ENCODE results near the gene SBDS. TPM values are rescaled to one million over a fixed set of nuclear protein-coding genes. Genes with fewer than 3 reads are reported as not detected.

The SBDS gene
- polyA plus RNA-seq, 2 of the 4 experiments (the other 2 are of a cell fraction): 82.7 to 101 TPM

DNA sequence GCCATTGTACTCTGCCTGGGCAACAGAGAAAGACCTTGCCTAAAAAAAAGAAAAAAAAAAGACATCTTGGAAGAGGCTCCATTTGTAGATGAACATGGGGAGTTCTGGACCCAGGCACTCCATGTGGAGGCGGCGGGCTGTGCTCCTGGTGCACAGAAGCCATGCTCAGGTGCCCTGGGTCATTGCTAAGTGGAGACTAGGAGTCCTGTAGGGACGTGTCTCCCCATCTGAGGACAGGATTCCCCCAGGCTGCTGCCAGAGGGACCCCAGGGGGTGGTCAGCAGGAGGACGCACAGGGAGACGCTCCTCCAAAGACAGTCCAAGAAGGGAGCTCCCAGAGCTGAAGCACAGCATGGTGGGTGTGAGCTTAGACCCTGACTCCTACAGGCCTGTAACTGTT, 34.3 kb downstream of the SBDS start:
- Histone ChIP-seq H3K9me3 (no peaks in the 10 kb centered on the region), H3K4me3 (no peak overlapping the region), H3K27ac (no peak overlapping the region), H3K4me2 (no peak overlapping the region), H3K4me1 (no peaks in the 10 kb centered on the region)
- ChIA-PET CTCF (no interaction called here), POLR2A (no interaction called here)
- TF ChIP-seq HOXB5 (CRISPR knock-in tag; IDR thresholded peaks at IDR 0.05): no peak
- no peak for TF ChIP-seq CHD2 (IDR thresholded peaks at IDR 0.05; ENCODE audit: low read length, partially characterized antibody)
- no peak for TF ChIP-seq NFE2L2 (conservative IDR thresholded peaks at IDR 0.05; ENCODE audit: low read length)
- TF ChIP-seq MYC (IDR thresholded peaks at IDR 0.05; ENCODE audit: borderline replicate concordance, low read length): no peak
- no peak for TF ChIP-seq KDM5A (IDR thresholded peaks at IDR 0.05)
- no peak for TF ChIP-seq HEYL (CRISPR knock-in tag; IDR thresholded peaks at IDR 0.05)
- no peak for TF ChIP-seq ZNF302 (CRISPR knock-in tag; IDR thresholded peaks at IDR 0.05)
- TF ChIP-seq, protein P1, sequence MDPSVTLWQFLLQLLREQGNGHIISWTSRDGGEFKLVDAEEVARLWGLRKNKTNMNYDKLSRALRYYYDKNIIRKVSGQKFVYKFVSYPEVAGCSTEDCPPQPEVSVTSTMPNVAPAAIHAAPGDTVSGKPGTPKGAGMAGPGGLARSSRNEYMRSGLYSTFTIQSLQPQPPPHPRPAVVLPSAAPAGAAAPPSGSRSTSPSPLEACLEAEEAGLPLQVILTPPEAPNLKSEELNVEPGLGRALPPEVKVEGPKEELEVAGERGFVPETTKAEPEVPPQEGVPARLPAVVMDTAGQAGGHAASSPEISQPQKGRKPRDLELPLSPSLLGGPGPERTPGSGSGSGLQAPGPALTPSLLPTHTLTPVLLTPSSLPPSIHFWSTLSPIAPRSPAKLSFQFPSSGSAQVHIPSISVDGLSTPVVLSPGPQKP (IDR thresholded peaks at IDR 0.05; ENCODE audit: low read depth, low read length): no peak
- TF ChIP-seq, protein P2, sequence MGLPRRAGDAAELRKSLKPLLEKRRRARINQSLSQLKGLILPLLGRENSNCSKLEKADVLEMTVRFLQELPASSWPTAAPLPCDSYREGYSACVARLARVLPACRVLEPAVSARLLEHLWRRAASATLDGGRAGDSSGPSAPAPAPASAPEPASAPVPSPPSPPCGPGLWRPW (IDR thresholded peaks at IDR 0.05): no peak
- TF ChIP-seq CHD4 (IDR thresholded peaks at IDR 0.05; ENCODE audit: borderline replicate concordance): no peak
- TF ChIP-seq TP53 (CRISPR knock-in tag; IDR thresholded peaks at IDR 0.05): no peak
- TF ChIP-seq RCOR1 (IDR thresholded peaks at IDR 0.05; ENCODE audit: low read depth, low read length): no peak
- TF ChIP-seq, protein P3, sequence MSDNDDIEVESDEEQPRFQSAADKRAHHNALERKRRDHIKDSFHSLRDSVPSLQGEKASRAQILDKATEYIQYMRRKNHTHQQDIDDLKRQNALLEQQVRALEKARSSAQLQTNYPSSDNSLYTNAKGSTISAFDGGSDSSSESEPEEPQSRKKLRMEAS (IDR thresholded peaks at IDR 0.05): no peak
- TF ChIP-seq POLR2AphosphoS2 (conservative IDR thresholded peaks at IDR 0.05; ENCODE audit: low read length): no peak
- TF ChIP-seq RNF2 (IDR thresholded peaks at IDR 0.05; ENCODE audit: borderline replicate concordance, low read depth): no peak
- TF ChIP-seq ZFP36 (IDR thresholded peaks at IDR 0.05; ENCODE audit: borderline replicate concordance, partially characterized antibody): no peak
- no peak for TF ChIP-seq SREBF2 (IDR thresholded peaks at IDR 0.05)
- no peak for TF ChIP-seq MAZ (IDR thresholded peaks at IDR 0.05; ENCODE audit: borderline replicate concordance, low read depth, low read length)
- TF ChIP-seq FOXS1 (CRISPR knock-in tag; IDR thresholded peaks at IDR 0.05): no peak
- FAIRE-seq: no peak
- WGBS (ENCODE audit: missing lambda C conversion rate): 86% methylated on average over 5 of the region's 5 CpGs
- peak in 1 of 2 experiments; percentile 22; a peak in 3 of 6 replicates for ATAC-seq
- no peak for DNase-seq (ENCODE audit: low read depth in 1 of 2, low spot score in 1 of 2)

DNA sequence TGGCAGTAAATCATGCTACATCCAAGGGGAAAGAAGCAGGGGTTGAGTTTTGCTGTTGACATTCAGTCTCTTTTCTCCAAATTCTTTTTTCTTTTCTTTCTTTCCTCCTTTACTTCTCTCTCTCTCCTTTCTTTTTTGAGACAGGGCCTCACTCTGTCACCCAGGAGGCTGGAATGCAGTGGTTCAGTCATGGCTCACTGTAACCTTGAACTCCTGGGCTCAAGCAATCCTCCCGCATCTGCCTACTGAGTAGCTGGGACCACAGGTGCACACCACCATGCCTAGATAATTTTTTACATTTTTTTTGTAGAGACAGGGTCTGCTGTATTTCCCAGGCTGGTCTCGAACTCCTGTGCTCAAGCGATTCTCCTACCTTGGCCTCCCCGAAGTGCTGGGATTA, 35.2 kb downstream of the SBDS start:
- CTCF ChIA-PET: no interaction called here
- Histone ChIP-seq H3K4me3 (no peak overlapping the region), H3K4me1 (no peaks in the 10 kb centered on the region), H3K4me2 (no peak overlapping the region), H3K27ac (no peak overlapping the region), H3K9me3 (no peaks in the 10 kb centered on the region)
- DNase-seq (ENCODE audit: low read depth in 1 of 2, low spot score in 1 of 2): no peak
- FAIRE-seq: no peak
- TF ChIP-seq NFE2L2 (conservative IDR thresholded peaks at IDR 0.05; ENCODE audit: low read length): no peak
- TF ChIP-seq RARB (CRISPR knock-in tag; IDR thresholded peaks at IDR 0.05): no peak
- 95% methylated on average over 4 of the region's 4 CpGs for WGBS (ENCODE audit: missing lambda C conversion rate)
- POLR2A ChIA-PET: no interaction called here
- no peak for ATAC-seq

DNA sequence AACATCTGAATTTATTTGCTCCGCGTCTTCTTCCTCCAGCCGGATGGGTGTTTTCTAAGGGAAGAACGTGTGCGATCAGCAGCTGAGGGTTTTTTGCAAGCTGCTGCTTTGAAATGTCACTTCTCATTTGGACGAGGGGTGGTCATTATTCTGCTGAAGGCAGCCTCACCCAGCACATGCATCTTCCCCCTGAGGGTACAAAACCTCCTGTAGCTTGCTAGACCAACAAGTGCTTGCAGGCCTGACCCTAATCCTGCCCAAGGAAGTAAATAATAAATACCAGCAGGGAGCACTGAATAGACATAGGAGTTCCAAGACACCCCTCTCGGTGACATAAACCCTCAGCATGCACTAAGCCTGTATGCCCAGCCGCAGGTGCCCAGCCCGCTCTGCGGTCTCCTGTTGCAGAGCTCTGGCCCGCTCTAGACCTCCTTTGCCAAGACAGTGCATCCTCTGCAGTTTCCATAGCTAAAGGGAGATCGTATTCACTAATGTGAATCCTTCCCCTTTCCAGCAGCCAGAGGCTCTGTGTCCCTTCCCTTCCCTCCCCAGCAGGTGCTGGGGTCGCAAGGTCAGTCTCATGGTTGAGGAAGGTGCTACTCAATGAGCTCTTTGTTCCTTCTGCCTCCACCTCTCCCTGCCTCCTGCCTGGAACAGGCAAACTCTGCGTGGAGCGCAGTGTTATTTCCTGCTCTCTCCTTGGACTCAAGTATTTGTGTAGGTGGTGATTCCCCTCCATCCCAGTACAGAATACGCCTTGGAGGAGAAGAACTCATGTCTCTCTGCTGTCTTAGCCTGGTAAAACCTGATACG, 36.6 kb downstream of the SBDS start:
- TF ChIP-seq FOSL2 (IDR thresholded peaks at IDR 0.05) (no peak), FOSL2 (CRISPR knock-in tag; IDR thresholded peaks at IDR 0.05) (no peak), FOXS1 (CRISPR knock-in tag; IDR thresholded peaks at IDR 0.05) (no peak), JUN (IDR thresholded peaks at IDR 0.05) (no peak), CHD2 (IDR thresholded peaks at IDR 0.05; ENCODE audit: low read length, partially characterized antibody) (no peak), BHLHE40 (IDR thresholded peaks at IDR 0.05; ENCODE audit: low read depth, low read length) (no peak), EP300 (IDR thresholded peaks at IDR 0.05) (no peak), POLR2A (IDR thresholded peaks at IDR 0.05; ENCODE audit: low read length) (no peak)
- TF ChIP-seq, protein P4, sequence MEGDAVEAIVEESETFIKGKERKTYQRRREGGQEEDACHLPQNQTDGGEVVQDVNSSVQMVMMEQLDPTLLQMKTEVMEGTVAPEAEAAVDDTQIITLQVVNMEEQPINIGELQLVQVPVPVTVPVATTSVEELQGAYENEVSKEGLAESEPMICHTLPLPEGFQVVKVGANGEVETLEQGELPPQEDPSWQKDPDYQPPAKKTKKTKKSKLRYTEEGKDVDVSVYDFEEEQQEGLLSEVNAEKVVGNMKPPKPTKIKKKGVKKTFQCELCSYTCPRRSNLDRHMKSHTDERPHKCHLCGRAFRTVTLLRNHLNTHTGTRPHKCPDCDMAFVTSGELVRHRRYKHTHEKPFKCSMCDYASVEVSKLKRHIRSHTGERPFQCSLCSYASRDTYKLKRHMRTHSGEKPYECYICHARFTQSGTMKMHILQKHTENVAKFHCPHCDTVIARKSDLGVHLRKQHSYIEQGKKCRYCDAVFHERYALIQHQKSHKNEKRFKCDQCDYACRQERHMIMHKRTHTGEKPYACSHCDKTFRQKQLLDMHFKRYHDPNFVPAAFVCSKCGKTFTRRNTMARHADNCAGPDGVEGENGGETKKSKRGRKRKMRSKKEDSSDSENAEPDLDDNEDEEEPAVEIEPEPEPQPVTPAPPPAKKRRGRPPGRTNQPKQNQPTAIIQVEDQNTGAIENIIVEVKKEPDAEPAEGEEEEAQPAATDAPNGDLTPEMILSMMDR (IDR thresholded peaks at IDR 0.05): no peak
- TF ChIP-seq, protein P2 (IDR thresholded peaks at IDR 0.05): no peak
- no peaks in the 10 kb centered on the region for H3K4me1 ChIP-seq
- no peak overlapping the region for H3K4me2 ChIP-seq
- no peaks in the 10 kb centered on the region for H3K9me3 ChIP-seq
- CTCF ChIA-PET: interaction anchor here (0.6 kb wide), 1 partner anchor 412 kb away, joined by 3 read pairs; no protein-coding TSS in a partner anchor
- DNase-seq (ENCODE audit: low read depth in 1 of 2, low spot score in 1 of 2) (no peak), ATAC-seq (no peak; a peak in 1 of 6 replicates), FAIRE-seq (no peak)
- WGBS (ENCODE audit: missing lambda C conversion rate): 93% methylated on average over 17 of the region's 17 CpGs
- H3K27ac ChIP-seq: no peak overlapping the region
- no peak overlapping the region for H3K4me3 ChIP-seq
- POLR2A ChIA-PET: interaction anchor here (0.9 kb wide), 1 partner anchor 37 kb away, joined by 3 read pairs; the partner anchor contains the start of gene SBDS

Measured in A549 (cell line).